GM19099 (cell line): ENCODE data around the gene HSPB8.

ENCODE experiments used
- POLR2A ChIP-seq: IDR thresholded peaks from 3 replicates; pipeline ENCODE4 v1.6.1; 2011; ENCODE audit warnings: low read depth; ENCODE audit not compliant: insufficient read length; ENCODE audit errors: extremely low read depth

The HSPB8 gene, protein sequence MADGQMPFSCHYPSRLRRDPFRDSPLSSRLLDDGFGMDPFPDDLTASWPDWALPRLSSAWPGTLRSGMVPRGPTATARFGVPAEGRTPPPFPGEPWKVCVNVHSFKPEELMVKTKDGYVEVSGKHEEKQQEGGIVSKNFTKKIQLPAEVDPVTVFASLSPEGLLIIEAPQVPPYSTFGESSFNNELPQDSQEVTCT

DNA sequence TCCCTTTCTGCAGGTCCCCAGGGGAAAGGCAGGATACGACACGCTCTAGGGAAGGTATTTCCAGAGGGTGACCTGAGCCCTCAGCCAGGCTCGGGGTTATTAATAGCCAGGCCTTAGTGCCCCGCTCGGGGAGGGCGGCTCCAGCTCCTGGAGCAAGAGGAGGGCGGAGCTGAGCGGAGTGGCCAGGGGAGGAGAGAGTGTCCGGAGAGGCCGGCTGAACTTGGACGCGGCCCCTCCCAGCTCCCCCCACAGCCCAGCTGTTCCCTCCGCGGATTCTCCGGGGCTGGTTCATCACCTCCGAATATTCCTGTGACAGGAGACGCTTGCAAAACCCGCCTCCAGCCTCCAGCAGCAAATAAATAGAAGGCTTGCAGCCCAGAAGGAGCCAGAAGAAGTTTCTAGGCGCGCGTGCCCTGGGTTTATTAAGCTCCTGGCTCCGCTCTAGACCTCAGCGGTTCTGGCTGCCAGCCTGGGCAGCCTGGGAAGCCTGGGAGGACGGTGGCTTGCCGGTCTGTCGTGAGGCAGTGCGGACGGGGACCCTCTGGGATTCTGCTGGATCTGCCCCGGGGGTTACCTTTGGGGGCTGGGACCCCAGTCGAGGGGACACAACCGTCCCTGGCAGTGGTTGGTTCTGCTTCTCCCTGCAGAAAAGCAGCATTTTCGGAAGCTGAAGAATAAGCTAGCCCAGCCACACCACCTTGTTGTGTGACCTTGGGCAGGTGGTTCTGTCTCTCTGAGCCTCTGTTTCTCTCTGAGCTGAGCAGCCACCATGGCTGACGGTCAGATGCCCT is at the start of gene HSPB8:
TSS of gene HSPB8 (plus strand) at position 388 of the 791 bp plus-strand sequence. CDS start at position 770, 382 bp downstream.
- TF ChIP-seq POLR2A: no peak

DNA sequence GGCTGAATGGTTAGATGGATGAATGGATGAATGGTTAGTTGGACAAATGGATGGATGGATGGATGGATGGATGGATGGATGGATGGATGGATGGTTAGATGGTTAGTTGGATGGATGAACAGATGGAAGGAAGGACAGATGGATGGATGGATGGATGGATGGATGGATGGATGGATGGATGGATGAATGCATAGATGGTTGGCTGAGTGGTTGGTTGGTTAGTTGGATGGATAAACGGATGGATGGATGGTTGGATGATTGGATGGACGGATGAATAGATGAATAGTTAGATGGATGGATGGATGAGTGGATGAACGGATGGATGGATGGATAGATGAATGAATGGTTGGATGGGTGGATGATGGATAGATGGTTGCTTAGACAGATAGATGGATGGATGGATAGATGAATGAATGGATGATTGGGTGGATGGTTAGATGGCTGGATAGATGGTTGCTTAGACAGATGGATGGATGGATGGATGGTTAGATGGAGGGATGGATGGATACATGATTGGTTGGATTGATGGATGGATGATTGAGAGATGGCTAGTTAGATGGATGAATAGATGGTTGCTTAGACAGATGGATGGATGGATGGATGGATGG is 48.8 kb upstream of the HSPB8 start:
- TF ChIP-seq POLR2A: no peak

DNA sequence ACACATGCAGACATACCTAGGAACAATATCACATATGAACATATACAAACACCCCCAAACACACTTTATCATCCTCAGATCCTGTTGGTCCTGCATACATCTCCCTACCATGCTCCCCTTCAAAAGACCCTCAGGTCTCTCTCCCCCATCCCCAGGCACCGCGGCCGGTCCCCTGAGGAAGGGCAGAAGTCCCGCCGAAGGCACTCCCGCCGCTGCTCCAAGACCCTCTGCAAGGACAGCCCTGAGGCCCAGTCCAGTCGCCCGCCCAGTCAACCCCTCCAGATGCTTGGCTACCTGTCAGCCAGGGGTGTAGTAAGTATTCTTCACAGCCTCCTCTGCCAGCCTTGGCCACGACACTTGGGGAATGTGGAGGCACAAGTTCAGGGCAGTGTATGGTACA is 48.2 kb upstream of the HSPB8 start:
- no peak for TF ChIP-seq POLR2A

DNA sequence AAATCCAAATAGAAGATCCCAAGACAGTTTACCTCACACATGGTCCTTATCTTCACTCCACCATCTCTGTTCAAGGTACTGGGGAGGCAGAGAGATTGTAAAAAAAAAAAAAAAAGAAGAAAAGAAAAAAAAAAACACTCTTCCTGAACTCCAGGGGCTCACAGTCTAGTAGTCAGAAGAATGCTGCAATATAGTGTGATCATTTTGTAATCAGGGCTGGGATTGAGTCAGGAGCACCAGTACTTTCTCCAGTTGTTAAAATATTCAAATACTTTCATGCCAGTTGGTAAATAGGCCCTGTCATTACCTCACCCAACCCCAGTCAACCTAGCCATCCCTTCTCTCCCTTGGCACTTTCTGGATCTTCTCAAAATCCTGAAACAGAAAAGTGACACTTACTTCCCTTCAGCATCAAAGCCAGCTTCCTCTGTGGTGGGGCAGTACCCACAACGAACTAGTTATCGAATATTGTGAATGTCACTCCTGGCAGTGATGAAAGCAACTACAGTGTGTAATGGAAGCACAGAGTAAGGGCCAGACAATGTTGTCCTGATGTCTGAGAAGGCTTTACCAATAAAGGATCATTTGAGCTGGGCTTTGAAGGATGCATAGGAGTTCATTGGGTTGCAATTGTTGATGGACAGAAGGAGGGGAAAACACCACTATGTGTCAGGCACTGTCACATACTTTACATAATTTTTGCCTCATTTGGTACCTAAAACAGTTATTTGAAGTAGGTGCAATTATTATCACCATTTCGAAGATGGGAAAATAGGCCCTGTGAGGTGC is 44.3 kb upstream of the HSPB8 start:
- no peak for TF ChIP-seq POLR2A

DNA sequence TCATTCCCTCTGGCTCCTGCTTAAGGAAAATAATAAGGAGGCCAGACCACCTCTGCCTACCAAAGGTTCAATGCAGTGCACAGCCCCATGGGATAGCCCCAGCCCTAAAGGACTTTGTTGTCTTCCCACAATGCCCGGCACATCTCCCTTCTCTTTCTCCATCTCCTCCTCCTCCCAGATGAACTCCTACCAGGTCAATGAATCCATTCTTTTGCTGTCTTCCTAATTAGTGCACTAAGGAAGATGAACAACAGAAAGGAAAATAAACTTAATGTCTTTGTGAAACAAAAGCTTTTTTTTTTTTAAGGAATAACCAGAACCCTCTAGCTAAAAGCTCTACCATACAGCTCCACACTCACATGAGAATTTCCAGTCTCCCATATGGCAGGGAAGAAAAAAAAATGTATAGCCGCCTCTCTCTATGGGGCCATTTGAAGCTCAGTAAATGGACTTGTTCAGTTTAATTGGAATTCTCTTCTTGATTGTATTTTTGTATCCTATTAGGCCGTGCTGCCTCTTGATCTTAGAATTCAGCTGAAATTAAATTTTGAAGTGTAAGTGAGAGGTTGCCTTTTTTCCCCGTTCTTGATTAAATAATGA is 41.8 kb upstream of the HSPB8 start:
- no peak for TF ChIP-seq POLR2A

DNA sequence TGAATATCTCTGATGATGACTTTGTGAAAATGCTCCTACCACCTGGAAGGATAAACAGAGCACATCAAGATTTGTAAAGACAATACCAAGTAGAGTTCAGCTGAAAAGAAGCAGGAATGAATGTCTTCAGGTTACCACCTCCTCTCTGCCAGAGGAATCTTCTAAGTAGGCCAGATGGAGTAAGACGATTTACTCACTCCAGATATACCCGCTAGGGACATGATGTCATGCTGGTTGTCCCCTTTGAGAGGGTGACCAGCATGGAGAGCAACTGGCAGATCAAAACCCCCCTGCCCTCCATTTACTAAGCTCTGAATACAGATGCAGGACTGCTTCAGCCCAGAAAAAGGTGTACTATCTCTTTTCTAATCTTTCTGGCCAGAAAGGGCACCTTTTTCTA is 39.3 kb upstream of the HSPB8 start:
- TF ChIP-seq POLR2A: no peak

DNA sequence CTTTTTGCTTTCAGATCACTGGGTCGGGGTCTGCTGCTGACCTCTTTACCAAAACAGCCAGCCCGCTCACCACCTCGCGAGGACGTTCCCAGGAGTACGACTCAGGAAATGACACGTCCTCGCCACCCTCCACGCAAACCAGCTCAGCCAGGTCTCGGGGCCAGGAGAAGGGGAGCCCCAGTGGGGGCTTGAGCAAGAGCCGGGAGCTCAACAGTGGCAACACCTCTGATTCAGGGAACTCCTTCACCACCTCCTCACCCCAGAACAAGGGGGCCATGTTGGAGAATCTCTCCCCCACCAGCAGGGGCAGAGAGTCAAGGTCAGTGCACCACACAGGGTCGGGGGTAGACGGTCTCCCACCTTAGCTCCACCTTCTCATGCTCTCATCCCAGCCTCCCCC is 33.4 kb upstream of the HSPB8 start:
- TF ChIP-seq POLR2A: no peak

DNA sequence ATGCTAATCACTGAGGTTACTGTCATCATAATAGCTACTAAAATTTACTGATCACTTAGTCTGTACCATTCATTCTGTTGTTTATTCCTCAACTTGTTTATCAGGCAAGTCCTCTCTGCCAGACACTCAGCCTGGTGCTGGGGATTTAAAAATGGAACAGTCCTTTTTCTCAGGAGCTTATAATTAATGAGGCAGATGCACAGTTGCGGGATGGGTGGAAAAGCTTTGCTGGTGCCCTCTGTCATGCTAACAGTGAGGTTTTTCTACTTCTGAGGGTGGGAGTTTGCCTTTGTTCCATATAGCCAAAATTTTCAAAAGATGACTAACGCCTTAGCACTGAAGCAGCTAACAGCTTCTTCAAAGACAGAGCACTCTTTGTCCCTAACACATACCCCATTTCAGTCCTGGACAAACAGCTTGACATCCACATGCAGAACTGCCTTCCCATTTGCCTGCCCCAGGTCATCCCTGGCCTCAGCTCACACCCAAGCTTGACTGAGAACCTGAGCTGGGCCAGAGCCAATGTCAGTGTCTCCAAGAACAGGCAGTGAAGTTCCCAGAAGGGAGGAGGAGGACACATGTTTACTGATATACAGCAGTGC is 30.8 kb upstream of the HSPB8 start:
- no peak for TF ChIP-seq POLR2A

DNA sequence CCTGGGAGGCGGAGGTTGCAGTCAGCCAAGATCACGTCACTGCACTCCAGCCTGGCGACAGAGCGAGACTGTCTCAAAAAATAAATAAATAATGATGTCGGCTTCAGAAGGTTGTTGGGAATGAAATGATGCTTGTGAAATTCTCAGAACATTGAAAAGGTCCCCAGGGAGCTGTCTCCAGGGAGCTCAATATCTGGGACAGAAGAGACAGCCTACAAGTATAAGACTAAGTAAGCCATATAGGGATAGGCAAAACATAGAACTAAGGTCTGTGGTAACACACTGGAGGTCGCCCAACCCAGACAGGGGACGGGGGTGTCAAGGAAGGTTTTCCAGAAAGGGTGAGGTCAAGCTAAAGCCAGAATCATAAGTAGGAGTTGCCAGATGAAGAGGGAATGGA is 29.5 kb upstream of the HSPB8 start:
- no peak for TF ChIP-seq POLR2A

DNA sequence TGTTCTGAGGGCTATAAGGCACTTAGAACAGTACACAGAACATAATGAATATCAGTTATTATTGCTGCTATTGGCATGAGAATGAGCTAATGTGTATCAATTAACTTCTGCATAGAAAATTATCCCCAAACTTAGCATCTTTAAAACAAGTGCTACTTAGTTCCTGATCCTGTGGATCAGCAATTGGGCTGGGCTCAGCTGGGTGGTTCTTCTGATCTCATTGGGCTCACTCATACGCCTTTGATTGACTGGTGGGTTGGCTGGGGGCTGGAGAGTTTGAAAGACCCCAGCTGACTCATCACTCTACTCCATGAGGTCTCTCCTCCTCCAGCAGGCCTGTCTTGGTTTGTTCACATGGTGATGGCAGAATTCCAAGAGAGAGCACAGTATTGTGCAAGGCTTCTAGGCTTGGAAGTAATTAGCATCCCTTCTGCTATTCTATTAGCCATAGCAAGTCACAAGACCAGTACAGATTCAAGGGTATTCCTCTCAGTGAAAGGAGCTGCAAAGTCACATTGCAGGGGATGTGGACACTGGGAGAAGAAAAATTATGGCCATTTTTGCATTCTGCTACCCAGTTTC is 27.2 kb upstream of the HSPB8 start:
- TF ChIP-seq POLR2A: no peak

DNA sequence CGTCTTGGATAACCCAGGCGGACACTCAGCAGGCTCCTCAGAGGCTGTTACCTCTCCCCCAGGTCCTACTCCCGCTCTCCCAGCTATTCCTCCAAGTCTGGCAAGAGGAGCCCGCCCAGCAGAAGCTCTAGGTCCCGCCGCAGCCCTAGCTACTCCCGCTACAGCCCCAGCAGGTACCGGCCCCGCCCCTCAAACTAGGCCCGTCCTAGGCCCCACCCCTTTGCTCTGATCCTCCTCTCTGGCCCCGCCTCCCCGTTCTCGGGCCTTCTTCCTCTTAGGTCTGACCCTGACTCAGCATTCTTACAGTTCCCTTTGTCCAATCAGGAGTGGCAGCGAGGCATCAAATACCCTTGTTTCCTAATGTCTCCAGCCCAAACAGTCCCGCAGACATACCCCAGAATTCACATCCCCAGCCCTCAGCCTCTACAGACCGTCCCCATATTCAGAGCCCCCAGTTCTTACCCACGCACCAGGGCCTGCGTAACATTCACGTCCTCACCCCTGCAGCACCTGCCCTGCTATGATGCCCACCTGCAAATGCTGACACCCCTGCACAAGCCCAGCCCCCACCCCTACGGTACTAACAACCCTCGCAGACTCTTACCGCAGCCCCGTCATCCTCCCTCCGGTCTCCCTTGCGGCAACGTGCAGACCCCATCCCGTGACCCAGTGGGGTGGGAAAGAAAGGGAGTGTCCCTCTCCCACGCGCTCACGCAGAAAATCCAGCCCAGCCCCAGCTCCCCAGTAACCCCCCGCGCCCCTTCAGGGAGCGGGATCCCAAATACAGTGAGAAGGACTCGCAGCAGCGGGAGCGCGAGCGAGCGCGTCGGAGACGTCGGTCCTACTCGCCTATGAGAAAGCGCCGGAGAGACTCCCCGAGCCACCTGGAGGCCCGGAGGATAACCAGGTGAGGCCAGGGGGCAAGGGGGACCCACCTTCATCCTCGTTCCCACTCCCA is 25.0 kb upstream of the HSPB8 start:
- TF ChIP-seq POLR2A: no peak

DNA sequence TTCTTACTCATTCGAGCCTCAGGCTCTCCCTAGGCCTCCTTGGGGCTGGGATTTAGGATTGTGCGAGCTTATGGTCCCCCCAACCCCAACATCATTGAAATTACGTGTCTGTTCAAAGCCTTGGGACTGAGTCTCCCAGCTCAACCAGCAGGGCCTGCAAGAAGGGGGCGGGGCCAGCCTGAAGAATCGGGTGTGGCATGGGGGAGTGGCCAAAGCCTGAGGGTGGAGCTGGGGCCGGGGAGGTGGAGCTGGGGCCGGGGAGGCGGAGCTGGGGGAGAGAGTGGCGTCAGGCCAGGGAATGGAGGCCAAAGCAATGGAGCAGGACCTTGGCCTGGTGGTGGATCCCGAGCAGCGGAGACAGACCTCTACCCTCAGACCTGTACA is 24.3 kb upstream of the HSPB8 start:
- TF ChIP-seq POLR2A: no peak

DNA sequence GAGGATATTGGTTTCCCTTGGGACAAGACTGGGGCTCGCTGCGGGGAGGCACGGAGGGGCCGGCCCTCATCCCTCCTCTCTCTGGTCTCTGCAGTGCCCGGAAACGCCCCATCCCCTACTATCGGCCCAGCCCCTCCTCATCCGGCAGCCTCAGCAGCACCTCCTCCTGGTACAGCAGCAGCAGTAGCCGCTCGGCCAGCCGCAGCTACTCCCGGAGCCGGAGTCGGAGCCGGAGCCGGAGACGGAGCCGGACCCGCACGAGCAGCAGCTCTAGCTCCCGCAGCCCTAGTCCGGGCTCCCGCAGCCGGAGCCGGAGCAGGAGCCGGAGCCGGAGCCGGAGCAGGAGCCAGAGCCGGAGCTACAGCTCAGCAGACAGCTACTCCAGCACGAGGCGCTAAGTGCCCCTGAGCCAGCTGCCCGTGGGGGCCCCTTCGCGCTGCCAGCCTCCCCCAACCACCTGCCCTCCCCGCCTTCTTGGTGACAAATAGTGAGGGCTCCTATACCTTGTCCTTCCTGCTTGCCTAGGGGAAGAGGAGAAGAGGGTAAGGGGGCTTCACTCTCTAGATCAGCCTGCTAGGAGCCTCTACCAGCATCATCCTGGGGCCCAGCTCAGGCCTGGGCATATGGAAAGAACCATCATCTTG is 22.2 kb upstream of the HSPB8 start:
- no peak for TF ChIP-seq POLR2A
